ENCODE data around the gene CA4.
"Not testable (repeated sequence)": the region's sequence is repeated elsewhere in the genome, so short reads cannot be mapped to it uniquely, and the experiment has no call there.

DNA sequence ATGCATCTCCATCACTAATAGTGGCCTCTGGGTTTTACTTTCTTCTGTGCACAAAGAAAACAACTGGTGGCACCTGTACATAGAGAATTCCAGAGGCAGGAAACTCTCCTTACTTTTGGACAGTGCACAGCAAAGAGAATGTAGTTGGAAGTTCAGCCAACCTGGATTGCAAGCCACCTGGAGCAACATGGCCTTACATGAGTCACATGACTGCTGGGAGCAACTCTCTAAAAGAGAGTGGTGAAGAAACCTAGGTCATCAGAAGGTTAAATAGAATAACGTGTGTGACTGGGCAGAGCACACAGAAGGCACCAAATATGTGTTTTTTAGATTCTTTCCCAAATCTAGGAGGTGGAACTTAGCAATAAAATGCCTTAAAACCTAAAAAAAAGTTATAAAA is 41.5 kb upstream of the CA4 start:
- TF ChIP-seq EGR1 (IDR thresholded peaks at IDR 0.05; ENCODE audit: borderline replicate concordance, low read depth, low read length); RAD21 (IDR thresholded peaks at IDR 0.05 in 1 of 2, conservative IDR thresholded peaks at IDR 0.05 in 1 of 2; ENCODE audit: low read depth in 2 of 2, low read length in 2 of 2); SP4 (IDR thresholded peaks at IDR 0.05; ENCODE audit: low read length); POLR2AphosphoS5 (IDR thresholded peaks at IDR 0.05; ENCODE audit: low read depth, low read length); ZNF274 (IDR thresholded peaks at IDR 0.05; ENCODE audit: borderline replicate concordance, extremely low read depth, low read length); POLR2A (IDR thresholded peaks at IDR 0.05; ENCODE audit: control extremely low read depth in 1 of 2, low read depth in 2 of 2, low read length in 2 of 2); BRCA1 (IDR thresholded peaks at IDR 0.05; ENCODE audit: low read depth, low read length); SIRT6 (IDR thresholded peaks at IDR 0.05; ENCODE audit: low read length); NRF1 (IDR thresholded peaks at IDR 0.05; ENCODE audit: low read depth, low read length); JUN (IDR thresholded peaks at IDR 0.05; ENCODE audit: low read depth, low read length): not testable (repeated sequence)
- TF ChIP-seq, protein P1, sequence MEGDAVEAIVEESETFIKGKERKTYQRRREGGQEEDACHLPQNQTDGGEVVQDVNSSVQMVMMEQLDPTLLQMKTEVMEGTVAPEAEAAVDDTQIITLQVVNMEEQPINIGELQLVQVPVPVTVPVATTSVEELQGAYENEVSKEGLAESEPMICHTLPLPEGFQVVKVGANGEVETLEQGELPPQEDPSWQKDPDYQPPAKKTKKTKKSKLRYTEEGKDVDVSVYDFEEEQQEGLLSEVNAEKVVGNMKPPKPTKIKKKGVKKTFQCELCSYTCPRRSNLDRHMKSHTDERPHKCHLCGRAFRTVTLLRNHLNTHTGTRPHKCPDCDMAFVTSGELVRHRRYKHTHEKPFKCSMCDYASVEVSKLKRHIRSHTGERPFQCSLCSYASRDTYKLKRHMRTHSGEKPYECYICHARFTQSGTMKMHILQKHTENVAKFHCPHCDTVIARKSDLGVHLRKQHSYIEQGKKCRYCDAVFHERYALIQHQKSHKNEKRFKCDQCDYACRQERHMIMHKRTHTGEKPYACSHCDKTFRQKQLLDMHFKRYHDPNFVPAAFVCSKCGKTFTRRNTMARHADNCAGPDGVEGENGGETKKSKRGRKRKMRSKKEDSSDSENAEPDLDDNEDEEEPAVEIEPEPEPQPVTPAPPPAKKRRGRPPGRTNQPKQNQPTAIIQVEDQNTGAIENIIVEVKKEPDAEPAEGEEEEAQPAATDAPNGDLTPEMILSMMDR (IDR thresholded peaks at IDR 0.05; ENCODE audit: control extremely low read depth in 1 of 3, insufficient read depth in 1 of 3, low read depth in 1 of 3, low read length in 3 of 3) = not testable (repeated sequence)
- TF ChIP-seq, protein P2, sequence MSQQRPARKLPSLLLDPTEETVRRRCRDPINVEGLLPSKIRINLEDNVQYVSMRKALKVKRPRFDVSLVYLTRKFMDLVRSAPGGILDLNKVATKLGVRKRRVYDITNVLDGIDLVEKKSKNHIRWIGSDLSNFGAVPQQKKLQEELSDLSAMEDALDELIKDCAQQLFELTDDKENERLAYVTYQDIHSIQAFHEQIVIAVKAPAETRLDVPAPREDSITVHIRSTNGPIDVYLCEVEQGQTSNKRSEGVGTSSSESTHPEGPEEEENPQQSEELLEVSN (IDR thresholded peaks at IDR 0.05) = not testable (repeated sequence)
